Amniotic stem cell (primary cell): ENCODE results near the gene NEIL3.

Experiments used
- DNase-seq: peaks from one replicate; lab custom pipeline; 2025; lab: John Stamatoyannopoulos, UW

NEIL3 gene, protein sequence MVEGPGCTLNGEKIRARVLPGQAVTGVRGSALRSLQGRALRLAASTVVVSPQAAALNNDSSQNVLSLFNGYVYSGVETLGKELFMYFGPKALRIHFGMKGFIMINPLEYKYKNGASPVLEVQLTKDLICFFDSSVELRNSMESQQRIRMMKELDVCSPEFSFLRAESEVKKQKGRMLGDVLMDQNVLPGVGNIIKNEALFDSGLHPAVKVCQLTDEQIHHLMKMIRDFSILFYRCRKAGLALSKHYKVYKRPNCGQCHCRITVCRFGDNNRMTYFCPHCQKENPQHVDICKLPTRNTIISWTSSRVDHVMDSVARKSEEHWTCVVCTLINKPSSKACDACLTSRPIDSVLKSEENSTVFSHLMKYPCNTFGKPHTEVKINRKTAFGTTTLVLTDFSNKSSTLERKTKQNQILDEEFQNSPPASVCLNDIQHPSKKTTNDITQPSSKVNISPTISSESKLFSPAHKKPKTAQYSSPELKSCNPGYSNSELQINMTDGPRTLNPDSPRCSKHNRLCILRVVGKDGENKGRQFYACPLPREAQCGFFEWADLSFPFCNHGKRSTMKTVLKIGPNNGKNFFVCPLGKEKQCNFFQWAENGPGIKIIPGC

DNA sequence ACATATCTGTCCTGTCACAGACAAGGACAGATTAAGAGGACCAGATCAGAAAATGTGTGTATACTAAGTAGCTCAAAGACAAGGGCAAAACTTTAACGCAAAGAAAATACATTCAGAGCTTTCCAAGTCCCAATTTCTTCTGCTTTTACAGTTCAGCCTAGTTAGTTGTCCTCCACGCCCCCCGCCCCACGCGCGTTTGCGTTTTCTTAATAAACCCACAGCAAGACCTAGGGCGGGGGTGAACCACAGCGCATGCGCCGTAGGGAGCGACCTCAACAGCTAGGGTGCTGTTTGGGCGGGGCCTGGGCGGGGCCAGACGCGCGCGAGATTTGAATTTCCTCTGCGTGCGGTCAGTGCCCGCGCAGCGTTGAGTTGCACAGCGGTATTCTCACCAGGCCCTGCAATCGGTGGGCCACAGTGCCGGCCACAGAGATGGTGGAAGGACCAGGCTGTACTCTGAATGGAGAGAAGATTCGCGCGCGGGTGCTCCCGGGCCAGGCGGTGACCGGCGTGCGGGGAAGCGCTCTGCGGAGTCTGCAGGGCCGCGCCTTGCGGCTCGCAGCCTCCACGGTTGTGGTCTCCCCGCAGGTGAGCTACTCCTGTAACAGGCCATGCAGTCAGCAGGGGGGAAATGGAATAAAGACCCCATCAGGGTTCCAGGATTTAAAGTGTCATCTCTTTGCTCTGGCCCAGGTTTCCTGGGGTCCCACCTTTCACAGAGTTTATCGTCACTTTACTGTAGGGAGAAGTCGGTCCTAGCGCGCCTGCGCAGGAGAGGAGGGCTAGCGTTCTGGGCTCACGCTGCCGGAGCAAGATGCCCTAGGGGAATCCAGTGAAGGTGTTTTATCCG, at the start of gene NEIL3:
Gene NEIL3, plus strand, starts transcription at position 353 of the 850 bp plus-strand sequence. Its CDS starts 80 bp downstream, at position 433.
- DNase-seq, result peak; percentile 77

DNA sequence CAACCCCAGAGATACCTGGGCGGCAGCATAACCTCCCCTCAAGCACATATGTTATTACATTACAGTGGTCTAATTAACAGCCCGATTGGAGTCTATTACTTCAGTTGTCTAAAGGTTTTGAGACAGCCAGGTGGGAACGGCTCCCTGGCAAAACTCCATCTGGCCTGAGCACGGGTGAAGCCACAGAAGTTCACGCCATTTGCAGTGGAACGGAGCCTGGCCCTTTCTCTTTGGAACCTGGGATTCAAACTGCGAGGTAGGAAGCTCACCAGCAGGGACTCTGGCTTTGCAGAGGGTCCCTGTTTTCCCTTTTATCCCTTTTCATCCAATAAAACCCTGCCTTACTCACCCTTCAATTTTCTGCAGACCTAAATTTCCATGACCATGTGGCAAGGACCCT, 45.9 kb upstream of the NEIL3 start:
- DNase-seq, result no peak

DNA sequence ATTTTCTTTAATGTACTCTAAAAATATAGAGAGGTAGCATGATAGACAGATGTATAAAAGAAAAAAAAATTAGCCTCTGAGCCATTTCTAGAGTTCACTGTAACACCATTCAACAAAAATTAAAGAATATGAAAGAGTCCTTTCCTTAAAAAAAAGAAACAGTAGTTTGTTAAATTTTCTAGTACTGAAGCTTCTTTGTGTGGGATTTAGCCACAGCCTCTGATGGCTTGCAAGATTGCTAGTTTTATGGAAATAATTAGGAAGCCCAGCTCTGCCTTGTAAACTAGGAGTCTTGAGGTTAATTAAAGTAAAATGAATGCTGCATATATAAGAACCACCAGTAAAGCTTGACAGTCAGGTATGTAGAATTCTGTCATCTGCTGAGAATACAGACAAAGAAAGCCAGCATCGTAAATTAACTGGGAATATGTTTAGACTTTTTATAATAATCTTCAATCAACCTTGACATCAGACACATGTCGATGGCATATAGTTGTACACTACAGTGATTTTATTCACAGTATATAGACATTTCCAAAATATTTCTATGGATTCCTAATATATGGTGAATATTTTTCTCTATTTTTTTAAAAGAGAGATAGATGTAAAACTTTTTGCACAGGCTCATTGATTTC, 44.8 kb upstream of the NEIL3 start:
- DNase-seq, result no peak

- DNase-seq, result no peak
These were observed 43.9 kb upstream of the NEIL3 start for GRCh38 chr4:177265729-177266128.

DNA sequence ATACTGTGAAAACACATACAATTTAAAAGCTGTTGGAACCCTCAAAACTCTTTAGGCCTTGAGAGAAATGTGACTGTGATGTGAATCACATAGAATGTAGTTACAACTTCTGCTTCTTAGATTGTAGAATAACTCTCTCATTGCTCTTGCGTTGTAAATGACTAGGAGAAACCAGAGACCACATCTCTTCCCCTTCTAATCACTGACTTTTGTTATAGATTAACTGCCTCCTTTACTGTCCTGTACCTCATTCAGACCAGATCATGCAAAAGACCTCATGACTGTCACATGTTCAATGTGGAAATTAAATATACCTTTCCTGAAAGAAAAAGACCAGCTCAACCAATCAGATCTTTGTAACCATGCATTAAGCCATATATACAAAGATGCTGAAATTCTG, 43.2 kb upstream of the NEIL3 start:
- DNase-seq, result no peak

- DNase-seq, result no peak
These were observed 41.8 kb upstream of the NEIL3 start for GRCh38 chr4:177267911-177268310.

DNA sequence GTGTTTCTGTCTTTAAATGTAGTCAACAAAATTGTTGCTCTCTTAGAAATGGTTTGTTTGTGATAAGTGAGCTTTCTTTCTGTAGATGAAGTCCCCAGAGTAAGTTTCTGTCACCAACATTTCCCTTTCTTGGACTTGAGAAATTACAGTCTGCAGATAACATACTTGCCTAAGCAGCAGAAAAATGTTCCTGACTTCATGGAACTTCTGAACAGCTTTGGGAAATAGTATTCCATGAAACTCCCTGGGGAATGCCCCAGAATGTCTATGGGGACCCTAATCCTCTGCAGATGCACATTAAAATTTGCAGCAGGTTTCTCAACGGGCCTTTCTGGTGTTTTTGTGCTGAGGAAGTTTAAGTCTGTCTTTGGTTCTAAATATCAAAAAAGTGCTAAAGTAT, 38.6 kb upstream of the NEIL3 start:
- DNase-seq, result no peak

GRCh38 chr4:177271915-177272766, 37.5 kb upstream of the NEIL3 start:
- DNase-seq, result no peak

DNA sequence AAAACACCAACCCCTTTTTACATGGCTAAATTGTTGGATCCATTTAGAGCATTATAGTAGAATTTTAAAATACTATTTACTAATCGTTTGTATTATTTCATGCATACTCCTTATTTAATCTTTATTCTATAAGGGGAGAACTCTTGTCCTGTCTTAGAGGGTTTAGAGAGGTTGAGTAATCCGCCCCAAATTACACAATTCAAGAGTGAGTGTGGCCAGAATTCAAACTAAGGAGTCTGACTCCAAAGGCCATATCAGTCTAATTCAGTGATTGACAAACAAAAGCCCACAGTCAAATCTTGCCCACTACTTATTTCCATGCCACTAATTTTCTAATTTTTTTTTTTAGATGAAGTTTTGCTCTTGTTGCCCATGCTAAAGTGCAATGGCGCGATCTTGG, 33.7 kb upstream of the NEIL3 start:
- no peak for DNase-seq

DNA sequence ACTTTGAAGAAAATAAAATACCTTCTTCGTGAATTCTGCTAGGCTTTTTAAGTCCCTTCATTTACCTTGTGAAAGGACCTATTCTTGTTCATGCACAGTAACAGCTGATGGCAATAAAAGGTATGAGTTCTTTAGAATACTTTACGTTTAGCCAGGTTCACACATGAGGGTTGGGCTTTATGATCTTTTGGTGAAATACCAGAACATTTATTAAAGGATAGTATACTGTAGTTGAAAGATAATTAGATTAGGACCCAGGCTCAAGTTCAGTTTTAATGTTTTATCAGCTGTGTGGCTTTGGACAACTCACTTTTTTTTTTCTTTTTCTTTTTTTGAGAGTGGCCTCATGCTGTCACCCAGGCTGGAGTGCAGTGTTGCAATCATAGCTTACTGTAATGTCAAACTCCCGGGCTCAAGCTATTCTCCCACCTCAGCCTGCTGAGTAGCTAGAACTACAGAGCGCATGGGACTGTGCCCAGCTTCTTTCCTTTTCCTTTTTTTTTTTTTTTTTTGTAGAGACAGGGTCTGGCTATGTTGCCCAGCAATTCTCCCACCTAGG, 28.2 kb upstream of the NEIL3 start:
- DNase-seq, result no peak

- DNase-seq, result no peak
These were observed 27.3 kb upstream of the NEIL3 start for GRCh38 chr4:177282284-177282835.

- DNase-seq, result no peak
These were observed 26.5 kb upstream of the NEIL3 start for GRCh38 chr4:177283167-177283566.

DNA sequence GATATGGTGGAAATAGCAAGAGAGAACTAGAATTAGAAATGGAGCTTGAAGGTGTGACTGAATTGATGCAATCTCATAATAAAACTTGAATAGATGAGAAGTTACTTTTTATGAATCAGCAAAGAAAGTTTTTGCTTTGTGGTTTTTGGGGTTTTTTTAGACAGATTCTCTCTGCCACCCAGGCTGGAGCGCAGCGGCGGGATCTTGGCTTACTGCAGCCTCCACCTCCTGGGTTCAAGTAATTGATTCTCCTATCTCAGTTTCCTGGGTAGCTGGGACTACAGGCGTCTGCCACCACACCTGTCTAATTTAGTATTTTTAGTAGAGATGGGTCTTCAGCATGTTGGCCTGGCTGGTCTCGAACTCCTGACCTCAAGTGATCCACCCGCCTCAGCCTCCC, 23.7 kb upstream of the NEIL3 start:
- DNase-seq, result no peak

GRCh38 chr4:177287255-177287654, 22.4 kb upstream of the NEIL3 start:
- DNase-seq, result no peak

DNA sequence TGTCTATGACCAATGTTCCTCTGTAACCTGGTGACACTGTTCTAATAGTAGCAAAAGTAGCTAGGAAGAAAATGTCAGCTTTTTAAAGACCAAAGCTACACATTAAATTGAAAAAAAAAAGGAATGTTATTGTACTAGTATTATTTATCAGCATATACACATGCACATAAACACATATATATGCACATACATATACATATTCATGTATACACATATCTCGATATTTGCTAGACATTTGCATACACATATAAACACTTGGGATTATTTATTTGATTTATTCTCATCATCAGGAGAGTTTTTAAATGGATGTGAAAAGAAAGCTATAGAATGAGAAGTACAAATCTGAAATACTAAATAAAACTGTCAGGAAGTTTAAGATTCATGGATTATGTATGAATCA, 21.3 kb upstream of the NEIL3 start:
- no peak for DNase-seq

DNA sequence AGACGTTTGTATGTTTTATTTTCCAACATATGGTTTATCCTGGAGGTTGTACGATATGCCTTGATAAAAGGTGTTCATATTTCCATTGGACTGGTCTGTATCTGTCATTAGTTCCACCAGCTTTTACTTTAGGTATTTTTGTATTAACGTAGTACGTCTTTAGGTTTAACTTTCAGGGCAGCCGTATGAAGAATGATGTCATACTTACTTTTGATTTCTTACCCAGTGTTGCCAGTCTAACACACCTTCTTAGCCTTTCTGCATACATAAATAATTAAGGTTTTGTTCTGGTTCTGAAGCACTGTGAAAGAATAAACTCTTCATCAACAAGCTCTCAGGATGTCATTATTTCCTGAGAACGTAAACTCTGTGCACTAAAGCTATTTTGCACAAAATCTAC, 18.9 kb upstream of the NEIL3 start:
- no peak for DNase-seq

DNA sequence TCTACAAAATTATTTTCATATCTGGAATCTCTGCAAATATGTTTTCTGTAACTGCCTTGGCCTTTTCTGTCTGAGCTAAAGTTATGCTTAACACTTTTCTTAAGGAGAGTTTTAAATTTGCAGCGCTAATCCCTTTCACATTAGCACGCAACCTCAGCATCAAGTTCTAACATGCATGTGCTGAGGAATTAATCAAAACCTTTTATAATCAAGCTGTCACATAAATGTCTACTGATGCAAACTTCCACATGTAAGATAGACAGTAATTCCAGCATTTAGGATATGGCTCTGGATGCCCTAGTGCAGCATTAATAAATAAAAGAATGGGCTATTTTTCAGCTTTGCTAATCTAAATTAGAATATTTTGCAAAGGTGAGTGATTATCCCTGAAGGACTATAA, 17.5 kb upstream of the NEIL3 start:
- no peak for DNase-seq

- DNase-seq, result no peak
These were observed 16.3 kb upstream of the NEIL3 start for GRCh38 chr4:177293208-177294033.

DNA sequence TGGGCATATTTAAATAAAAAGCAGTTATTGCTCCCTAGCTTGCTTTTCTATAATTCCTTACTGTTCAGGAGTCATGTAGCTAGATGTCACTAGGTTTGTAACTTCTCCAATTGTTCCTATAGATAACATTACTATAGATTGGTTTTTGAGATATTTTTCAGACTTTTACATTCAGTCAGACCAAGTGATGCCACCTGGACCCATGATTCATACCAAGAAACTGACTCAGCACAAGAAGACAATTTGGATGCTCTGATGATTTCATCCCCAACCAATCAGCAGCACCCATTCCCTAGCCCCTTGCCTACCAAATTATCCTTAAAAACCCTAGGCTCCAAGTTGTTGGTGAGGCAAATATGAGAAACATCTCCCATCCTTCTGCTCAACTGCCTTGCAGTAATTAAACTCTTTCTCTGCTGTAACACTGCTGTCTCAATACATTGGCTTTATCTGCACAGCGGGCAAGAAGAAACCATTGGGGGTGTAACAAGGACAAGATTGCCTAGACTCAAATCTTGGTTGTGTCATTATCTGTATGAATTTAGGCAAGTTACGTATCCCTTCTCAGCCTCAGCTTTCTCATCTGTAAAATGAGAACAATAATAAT, 11.8 kb upstream of the NEIL3 start:
- DNase-seq, result no peak
